GM06990 (cell line): ENCODE data around the gene DUSP10.

Source experiments
- DNase-seq: peaks from one replicate; pipeline ENCODE4 v3.0.0-alpha.2; 2011; ENCODE audit not compliant: insufficient read length; ENCODE audit errors: extremely low read depth
- H3K27me3 ChIP-seq: replicated peaks from 2 replicates; pipeline ENCODE4 v1.6.0; 2011; ENCODE audit warnings: low read length; ENCODE audit not compliant: control insufficient read depth, insufficient read depth
- H3K36me3 ChIP-seq: 2 replicates; pipeline ENCODE4 v1.5.1; 2011; ENCODE audit warnings: low read length; ENCODE audit not compliant: control insufficient read depth, insufficient read depth
- H3K4me3 ChIP-seq: replicated peaks from 2 replicates; pipeline ENCODE4 v1.5.1; 2011; ENCODE audit warnings: low read depth, mild to moderate bottlenecking, control low read depth, low read length
- CTCF ChIP-seq: IDR thresholded peaks from 2 replicates; pipeline ENCODE4 v1.5.1; 2011; ENCODE audit warnings: low read length, control low read depth, mild to moderate bottlenecking, inconsistent platforms; ENCODE audit not compliant: insufficient read depth, poor library complexity, severe bottlenecking

The DUSP10 gene

DNA sequence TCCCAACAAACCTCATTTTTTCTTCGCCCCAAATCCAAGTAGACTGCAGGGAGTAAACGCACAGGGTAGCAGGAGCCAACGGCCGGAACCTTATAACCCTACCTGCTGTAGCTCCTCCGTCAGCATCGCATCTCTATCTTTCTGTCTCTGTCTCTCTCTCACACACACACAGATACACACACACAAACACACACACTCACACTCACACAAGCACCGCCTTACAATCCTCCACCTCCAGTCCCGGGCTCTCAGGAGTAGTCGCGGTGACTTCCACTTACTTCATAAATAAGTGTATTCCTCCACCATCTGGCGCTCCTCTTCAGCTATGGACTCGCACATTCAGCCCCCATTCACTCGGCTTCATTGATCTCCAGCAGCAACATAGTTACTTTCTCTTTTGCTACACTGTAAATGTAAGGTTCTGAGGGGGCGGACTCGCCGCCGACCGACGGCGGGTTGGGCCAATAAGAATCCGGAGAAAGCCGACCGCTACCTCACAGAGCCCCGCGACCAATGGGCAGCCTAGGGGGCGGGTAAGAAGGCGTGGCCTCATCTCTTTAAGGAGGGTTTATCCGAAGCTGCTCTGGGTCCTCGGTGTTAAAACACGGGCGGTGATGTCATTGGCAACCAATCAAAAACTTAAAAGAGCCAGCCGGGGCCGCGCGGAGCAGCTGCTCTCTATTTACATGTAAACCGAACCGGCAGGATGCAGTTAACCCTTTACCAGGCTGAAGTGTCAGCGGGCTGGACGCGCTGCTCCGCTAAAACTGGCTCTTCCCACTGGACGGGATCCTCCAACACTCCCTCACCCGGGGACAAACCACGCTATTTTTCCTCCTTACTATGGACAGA is at the start of gene DUSP10:
DUSP10 (minus strand) TSS at position 387 of the 852 bp plus-strand sequence. CDS start 2,345 bp downstream, outside the sequence.
- no peaks in the 10 kb centered on the region for H3K27me3 ChIP-seq

DNA sequence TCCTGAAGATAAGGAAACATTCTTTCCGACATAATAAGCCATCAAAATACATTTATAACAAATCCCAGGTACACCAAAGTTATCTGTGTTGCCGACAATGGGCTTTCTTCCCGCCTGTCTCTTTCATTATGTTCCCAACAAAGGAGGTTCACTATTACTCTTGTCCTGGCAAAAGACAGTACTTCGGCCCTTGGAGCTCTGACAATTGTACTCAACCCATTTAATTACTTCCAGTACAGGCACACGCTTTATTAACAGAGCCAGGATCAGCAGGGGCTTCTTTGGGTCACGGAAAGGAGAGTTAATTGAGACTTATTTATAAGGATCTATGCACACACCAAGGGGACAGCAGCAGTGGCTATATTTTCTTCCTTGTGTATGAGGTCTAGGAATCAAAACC is 46.6 kb upstream of the DUSP10 start:
- H3K36me3 ChIP-seq: no peaks in the 10 kb centered on the region
- H3K4me3 ChIP-seq: no peak overlapping the region
- no peak for DNase-seq
- H3K27me3 ChIP-seq: no peaks in the 10 kb centered on the region
- TF ChIP-seq CTCF: no peak

More for the DNA sequence above, at the start of gene DUSP10:
- TF ChIP-seq CTCF: peak; percentile 18
- DNase-seq: peak; percentile 99
- Histone ChIP-seq H3K4me3 (peak within 1 kb of the TSS; percentile 73), H3K36me3 (peaks cover 8% of the 10 kb centered on the region)

DNA sequence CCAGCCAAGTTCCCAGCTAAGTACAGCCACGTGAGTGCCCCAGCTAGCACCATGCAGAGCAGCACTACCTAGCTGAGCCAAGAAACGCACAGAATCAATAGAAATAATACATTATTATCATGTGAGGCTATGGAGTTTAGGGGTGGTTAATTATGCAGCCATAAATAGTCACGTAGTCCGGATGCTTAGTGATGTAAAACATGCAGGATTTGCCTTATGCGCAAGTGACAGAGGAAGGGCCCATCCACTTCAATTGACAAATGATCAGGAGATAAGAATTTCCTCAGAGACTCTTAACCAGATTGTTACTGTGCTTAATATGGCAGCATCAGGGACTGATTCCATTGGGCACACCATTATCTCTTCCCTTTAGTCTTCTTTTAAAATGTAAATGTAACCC is 44.8 kb upstream of the DUSP10 start:
- no peaks in the 10 kb centered on the region for H3K36me3 ChIP-seq
- no peak overlapping the region for H3K4me3 ChIP-seq
- no peak for DNase-seq
- no peak for TF ChIP-seq CTCF
- no peaks in the 10 kb centered on the region for H3K27me3 ChIP-seq

- no peak for DNase-seq
- H3K36me3 ChIP-seq: no peaks in the 10 kb centered on the region
- TF ChIP-seq CTCF: no peak
- no peak overlapping the region for H3K4me3 ChIP-seq
- no peaks in the 10 kb centered on the region for H3K27me3 ChIP-seq
Observed at GRCh38 chr1:221783936-221784335, 42.0 kb upstream of the DUSP10 start.

DNA sequence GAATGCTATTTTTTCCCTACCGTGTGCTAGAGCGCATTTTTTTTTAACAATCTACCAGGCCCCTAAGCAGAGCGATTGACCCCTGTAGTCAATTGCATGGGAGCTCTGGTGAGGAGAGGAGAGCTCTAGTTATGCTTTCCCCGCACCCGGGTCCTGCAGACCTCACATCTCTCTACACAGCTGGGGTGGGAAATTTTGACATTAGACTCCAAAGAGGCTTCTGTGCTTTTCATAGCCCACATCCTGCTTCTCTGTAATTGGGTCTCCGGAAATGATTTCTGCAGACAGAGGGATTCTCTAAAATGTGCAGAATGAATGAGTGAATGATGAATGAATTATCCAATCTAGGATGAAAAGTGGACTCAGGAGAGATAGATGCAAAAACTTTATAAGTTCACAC is 41.5 kb upstream of the DUSP10 start:
- H3K4me3 ChIP-seq: no peak overlapping the region
- no peaks in the 10 kb centered on the region for H3K27me3 ChIP-seq
- no peaks in the 10 kb centered on the region for H3K36me3 ChIP-seq
- TF ChIP-seq CTCF: no peak
- no peak for DNase-seq
